K562 (cell line): ENCODE data around the gene NRP1. TPM values are rescaled to one million over a fixed set of nuclear protein-coding genes. Genes with fewer than 3 reads are reported as not detected.

Experiments used
- ATAC-seq: fragments of 200-7000 bp; cut with Tn5 transposase; 3 replicates; pipeline ENCODE4 v1.9.1; 2020; ENCODE audit warnings: moderate library complexity
- BruUV-seq: library from RNA; stranded (reverse); fragments of 400-500 nt; replicated peaks from 2 replicates; lab custom pipeline; 2021; lab: Mats Ljungman, UMichigan
- CTCF ChIA-PET: fragments of 300-600 bp; formaldehyde crosslinking; extraction: SDS; loops from one replicate; lab custom pipeline; 2021; ENCODE audit warnings: low intra/inter-chr PET ratio; lab: Yijun Ruan, JAX
- POLR2A ChIA-PET: fragments of 300-600, 350-650 bp; sonication (Branson Sonifier 250); formaldehyde crosslinking; extraction: SDS; loops from one replicate; lab custom pipeline; 2021; ENCODE audit warnings: antibody characterized with exemption, inconsistent platforms; lab: Yijun Ruan, JAX
- DNase-seq, 4 experiments: peaks; one replicate each; pipeline versions ENCODE4 v3.0.0 to v3.0.0-alpha.2; 2011 to 2018; ENCODE audit warnings: low spot score in 3 of 4, mixed read lengths in 3 of 4; ENCODE audit errors: extremely low read depth in 1 of 4
- FAIRE-seq: peaks from 2 replicates; lab custom pipeline; 2011; peaks lifted over from hg19 to GRCh38; lab: Jason Lieb, UNC
- H2AFZ ChIP-seq: 2 replicates; pipeline ENCODE4 v1.6.0; 2011; ENCODE audit warnings: low read depth, low read length, control low read depth, inconsistent platforms
- H3K27ac ChIP-seq: fragments of 200-600 bp; 3 replicates; pipeline ENCODE4 v1.8.0; 2011; ENCODE audit warnings: low read depth, mild to moderate bottlenecking, control low read depth, inconsistent platforms, low read length, moderate library complexity, mixed read lengths; ENCODE audit errors: extremely low read depth
- H3K27me3 ChIP-seq, 2 experiments: fragments of 300-600 bp in 1 of 2; 2 replicates in 1 of 2; 3 replicates in 1 of 2; pipeline versions ENCODE4 v1.6.0 to v1.8.0; 2011; ENCODE audit warnings: inconsistent platforms in 2 of 2, low read length in 2 of 2, mild to moderate bottlenecking in 1 of 2, mixed read lengths in 1 of 2, moderate library complexity in 1 of 2; ENCODE audit not compliant: control insufficient read depth in 2 of 2, insufficient read depth in 2 of 2
- H3K36me3 ChIP-seq: fragments of 300-600 bp; 3 replicates; pipeline ENCODE4 v1.8.0; 2011; ENCODE audit warnings: mild to moderate bottlenecking, low read length, inconsistent platforms; ENCODE audit not compliant: control insufficient read depth, insufficient read depth
- H3K4me1 ChIP-seq, 2 experiments: fragments of 200-600 bp in 1 of 2; replicated peaks in 1 of 2; 2 replicates in 1 of 2; 3 replicates in 1 of 2; pipeline versions ENCODE4 v1.5.1 to v1.8.0; 2011; ENCODE audit warnings: inconsistent platforms in 2 of 2, low read length in 2 of 2, mild to moderate bottlenecking in 1 of 2, mixed read lengths in 1 of 2, moderate library complexity in 1 of 2; ENCODE audit not compliant: control insufficient read depth in 2 of 2, insufficient read depth in 2 of 2
- H3K4me2 ChIP-seq: 2 replicates; pipeline ENCODE4 v1.6.1; 2011; ENCODE audit warnings: low read length, control low read depth, inconsistent platforms, mixed read lengths; ENCODE audit not compliant: insufficient read depth
- H3K4me3 ChIP-seq: fragments of 200-600 bp; sonication (generic), shearing (Covaris generic); 2 replicates; pipeline ENCODE4 v1.5.1; 2016; ENCODE audit warnings: control low read depth, inconsistent platforms
- H3K79me2 ChIP-seq: fragments of 200-600 bp; 3 replicates; pipeline ENCODE4 v1.8.0; 2011; ENCODE audit warnings: low read length, inconsistent platforms; ENCODE audit not compliant: control insufficient read depth, insufficient read depth
- H3K9ac ChIP-seq, 2 experiments: 2 replicates each; pipeline versions ENCODE4 v1.6.0 to v1.6.1; 2011; ENCODE audit warnings: low read depth in 2 of 2, low read length in 2 of 2, control low read depth in 1 of 2, inconsistent platforms in 1 of 2, mild to moderate bottlenecking in 1 of 2, mixed read lengths in 1 of 2; ENCODE audit not compliant: insufficient read depth in 1 of 2
- H3K9me1 ChIP-seq: one replicate; pipeline ENCODE4 v1.6.0; 2011; ENCODE audit warnings: inconsistent platforms, mild to moderate bottlenecking, low read length, moderate library complexity; ENCODE audit not compliant: control insufficient read depth, insufficient read depth
- H3K9me3 ChIP-seq: replicated peaks from 2 replicates; pipeline ENCODE4 v1.5.1; 2011; ENCODE audit warnings: low read depth, low read length, inconsistent platforms; ENCODE audit not compliant: control insufficient read depth, insufficient read depth
- H4K20me1 ChIP-seq: replicated peaks from 2 replicates; pipeline ENCODE4 v1.6.1; 2011; ENCODE audit warnings: low read length, inconsistent platforms, mixed read lengths; ENCODE audit not compliant: control insufficient read depth, insufficient read depth
- ATF7 ChIP-seq: fragments of 450-650 bp; IDR thresholded peaks from 2 replicates; pipeline ENCODE4 v1.7.1; 2014; ENCODE audit warnings: mild to moderate bottlenecking, moderate library complexity
- BRF1 ChIP-seq: IDR thresholded peaks from 3 replicates; pipeline ENCODE4 v1.6.1; 2011; ENCODE audit warnings: borderline replicate concordance, mild to moderate bottlenecking; ENCODE audit not compliant: insufficient read length; ENCODE audit errors: extremely low read depth
- CEBPG ChIP-seq, 3 experiments: fragments of 200-800 bp in 1 of 3; sonication (Bioruptor generic) in 1 of 3; sonication (generic) in 1 of 3; formaldehyde crosslinking in 1 of 3; IDR thresholded peaks in 2 of 3; conservative IDR thresholded peaks in 1 of 3; 2 replicates each; pipeline versions ENCODE4 v1.6.1 to v1.8.0; 2016 to 2022; ENCODE audit warnings: missing compliant biosample characterization in 2 of 3, missing genetic modification characterization in 2 of 3, mild to moderate bottlenecking in 1 of 3, missing genetic modification reagents in 1 of 3
- HMGN3 ChIP-seq: IDR thresholded peaks from 2 replicates; pipeline ENCODE4 v1.6.1; 2011; ENCODE audit warnings: borderline replicate concordance, low read depth, mild to moderate bottlenecking, mixed read lengths, low read length; ENCODE audit not compliant: insufficient read length; ENCODE audit errors: extremely low read depth
- KDM2B ChIP-seq: fragments of 250-450 bp; sonication (Bioruptor Pico); IDR thresholded peaks from 2 replicates; pipeline ENCODE4 v1.8.0; 2021; ENCODE audit warnings: mild to moderate bottlenecking, moderate library complexity
- MBD2 ChIP-seq: sonication (generic); IDR thresholded peaks from 2 replicates; pipeline ENCODE4 v1.6.1; 2016; ENCODE audit warnings: low read depth, borderline replicate concordance
- SETDB1 ChIP-seq: IDR thresholded peaks from one replicate; pipeline ENCODE4 v1.6.1; 2012; ENCODE audit warnings: low read length, control low read depth, inconsistent platforms
- ZNF584 ChIP-seq: fragments of 200-800 bp; sonication (Bioruptor generic); IDR thresholded peaks from 2 replicates; pipeline ENCODE4 v1.6.1; 2016; ENCODE audit warnings: low read depth, mild to moderate bottlenecking, missing genetic modification characterization, missing compliant biosample characterization
- ZNF586 ChIP-seq: fragments of 450-650 bp; formaldehyde crosslinking; conservative IDR thresholded peaks from 2 replicates; pipeline ENCODE4 v1.4.0; 2020; ENCODE audit warnings: mild to moderate bottlenecking, moderate library complexity
- WGBS: fragments of 100-300 bp; shearing (Covaris generic); methylation state at CpG from one replicate; pipeline ENCODE4 v1.1.6; 2016; ENCODE audit warnings: low coverage, mixed read lengths; ENCODE audit not compliant: insufficient coverage; ENCODE audit errors: missing lambda C conversion rate; 5-methylcytosine and 5-hydroxymethylcytosine counted together
- in situ Hi-C: fragments of 300-500 bp; cut with MboI; formaldehyde crosslinking; loops from 4 replicates; pipeline ENCODE4 v1.15.0; 2018; ENCODE audit warnings: inconsistent platforms, mixed read lengths
- intact Hi-C: fragments of 100-400 bp; cut with micrococcal nuclease; formaldehyde crosslinking; loops from 2 replicates; pipeline ENCODE4 v1.14.2; 2022
- polyA plus RNA-seq, 8 experiments: library from polyadenylated mRNA; depleted of rRNA in 4 of 8; stranded (reverse) in 5 of 8; unstranded in 3 of 8; fragments of >200 nt; fragmentation: Nextera tagmentation in 2 of 8; fragmentation: Illumina TruSeq in 1 of 8; extraction: Ambion mirVana in 2 of 8; extraction: Trizol in 1 of 8; gene quantifications; 2 replicates each; pipeline versions ENCODE4 v1.2.1 to v1.2.3, GENCODE V29; 2011 to 2014; ENCODE audit warnings: inconsistent platforms in 1 of 8, missing spikeins in 1 of 8
- total RNA-seq, 7 experiments: library from RNA; depleted of rRNA in 6 of 7; stranded (reverse); fragments of >200 nt in 6 of 7; fragmentation: Illumina TruSeq in 2 of 7; extraction: Trizol in 2 of 7; gene quantifications; 2 replicates each; pipeline versions ENCODE4 v1.2.1 to v1.2.3, GENCODE V29; 2011 to 2021; ENCODE audit warnings: low replicate concordance in 1 of 7
- TF ChIP-seq, protein P1 (sequence below): sonication (generic); formaldehyde crosslinking; IDR thresholded peaks from 2 replicates; pipeline ENCODE4 v1.8.0; 2022; ENCODE audit warnings: missing genetic modification reagents, mild to moderate bottlenecking, moderate library complexity, borderline replicate concordance

Gene NRP1
- total and polyA plus RNA-seq, 9 of the 15 experiments (the other 6 are each of a cell fraction or from before 2014, with no cell fraction given) = 0.01 to 0.38 (median 0.04) TPM; not detected in 5

DNA sequence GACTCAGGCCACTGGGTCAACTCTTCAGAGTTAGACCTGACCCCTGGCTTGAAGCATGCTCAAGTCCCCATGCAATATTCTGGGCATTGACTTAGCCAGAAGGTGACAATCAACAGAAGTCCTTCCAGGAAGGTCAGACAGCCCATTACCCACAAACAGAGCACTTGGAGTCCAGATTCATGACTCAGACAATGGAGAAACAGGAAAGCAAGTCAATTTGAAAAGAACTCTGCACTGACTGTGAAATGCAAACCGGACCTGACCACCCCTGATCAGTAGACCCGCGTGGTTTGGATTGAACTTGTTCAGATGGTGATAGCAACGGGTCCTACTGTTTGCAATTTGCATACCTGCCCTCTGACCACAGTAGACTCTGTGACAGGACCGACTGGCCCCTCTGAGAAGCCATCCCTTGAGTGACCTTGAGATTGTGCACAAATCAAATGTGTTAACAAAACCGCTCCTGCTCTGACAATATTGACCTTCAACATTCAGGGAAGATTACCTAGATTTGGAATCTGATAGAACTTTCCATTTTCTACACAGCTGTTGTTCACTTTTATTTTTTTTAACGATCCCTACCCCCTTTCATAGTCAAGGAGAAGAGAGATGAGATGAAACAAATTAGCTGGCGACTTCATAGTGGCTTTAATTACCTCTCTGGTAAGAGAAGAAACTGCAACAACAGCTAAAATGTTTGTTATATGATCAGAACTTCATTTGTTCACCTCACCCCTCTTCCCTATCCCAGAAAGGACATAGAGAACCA, 138.7 kb downstream of the NRP1 start:
- in situ Hi-C loops = no loop called here
- Histone ChIP-seq H4K20me1 (no peaks in the 10 kb centered on the region), H3K27ac (no peak overlapping the region), H3K27me3 (peaks cover 0 to 6% of the 10 kb centered on the region in 2 experiments; a peak in 1 of 5 replicates), H3K4me1 (no peaks in the 10 kb centered on the region), H3K9me1 (no peaks in the 10 kb centered on the region), H3K36me3 (no peaks in the 10 kb centered on the region), H3K4me3 (no peak overlapping the region), H2AFZ (no peak overlapping the region), H3K9me3 (no peaks in the 10 kb centered on the region), H3K9ac (no peak overlapping the region), H3K4me2 (no peak overlapping the region)
- WGBS = 0% methylated on average over 8 of the region's 8 CpGs
- ChIA-PET CTCF (no interaction called here), POLR2A (interaction anchor here (0.6 to 1.8 kb wide), 2 partner anchors 53 to 82 kb away, joined by 3 read pairs; no protein-coding TSS in a partner anchor)
- no TSS peak for BruUV-seq
- DNase-seq = no peak
- no peak for ATAC-seq
- intact Hi-C loops = loop anchor here (10.0 kb wide), 1 partner anchor 1439 kb away; no protein-coding TSS in a partner anchor
- TF ChIP-seq ZNF586 (CRISPR knock-in tag) (no peak), MBD2 (no peak), HMGN3 (no peak), KDM2B (CRISPR knock-in tag) (no peak), CEBPG (CRISPR knock-in tag; IDR thresholded peaks at IDR 0.05) (no peak), CEBPG (tag; conservative IDR thresholded peaks at IDR 0.05 in 1 of 2, IDR thresholded peaks at IDR 0.05 in 1 of 2) (no peak), ATF7 (no peak), ZNF584 (CRISPR knock-in tag) (no peak), SETDB1 (no peak), BRF1 (no peak)
- TF ChIP-seq, protein P1, sequence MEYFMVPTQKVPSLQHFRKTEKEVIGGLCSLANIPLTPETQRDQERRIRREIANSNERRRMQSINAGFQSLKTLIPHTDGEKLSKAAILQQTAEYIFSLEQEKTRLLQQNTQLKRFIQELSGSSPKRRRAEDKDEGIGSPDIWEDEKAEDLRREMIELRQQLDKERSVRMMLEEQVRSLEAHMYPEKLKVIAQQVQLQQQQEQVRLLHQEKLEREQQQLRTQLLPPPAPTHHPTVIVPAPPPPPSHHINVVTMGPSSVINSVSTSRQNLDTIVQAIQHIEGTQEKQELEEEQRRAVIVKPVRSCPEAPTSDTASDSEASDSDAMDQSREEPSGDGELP (CRISPR knock-in tag) = no peak
- TF ChIP-seq, all 486 proteins: peak for 0
- FAIRE-seq = no peak
- no peaks in the 10 kb centered on the region for H3K79me2 ChIP-seq
